Skeletal muscle tissue (tissue), 4 donors: ENCODE data around the gene UBE2G1. TPM values are rescaled to one million over a fixed set of nuclear protein-coding genes. Genes with fewer than 3 reads are reported as not detected.
A peak's percentile ranks its signal among the peaks of the same experiment; 100 is the strongest.

Experiments used
- H3K27ac ChIP-seq: one replicate; pipeline ENCODE4 v1.7.0; 2013; ENCODE audit warnings: mild to moderate bottlenecking, low read depth, low read length, inconsistent platforms
- H3K27me3 ChIP-seq, 3 donors: one replicate each; pipeline ENCODE4 v1.7.0; 2013; ENCODE audit warnings: low read length in 3 of 3; ENCODE audit not compliant: control insufficient read depth in 3 of 3, insufficient read depth in 3 of 3
- H3K36me3 ChIP-seq, 3 donors: one replicate each; pipeline ENCODE4 v1.7.0; 2013; ENCODE audit warnings: low read length in 3 of 3; ENCODE audit not compliant: control insufficient read depth in 3 of 3, insufficient read depth in 3 of 3
- H3K4me1 ChIP-seq, 3 donors: one replicate each; pipeline ENCODE4 v1.7.0; 2013; ENCODE audit warnings: low read length in 3 of 3, mild to moderate bottlenecking in 3 of 3; ENCODE audit not compliant: control insufficient read depth in 3 of 3, insufficient read depth in 3 of 3
- H3K4me3 ChIP-seq, 3 donors: one replicate each; pipeline ENCODE4 v1.7.0; 2013; ENCODE audit warnings: low read length in 3 of 3
- H3K9ac ChIP-seq, 3 donors: one replicate each; pipeline ENCODE4 v1.7.0; 2013; ENCODE audit warnings: low read length in 3 of 3, mild to moderate bottlenecking in 3 of 3, moderate library complexity in 2 of 3, low read depth in 1 of 3
- H3K9me3 ChIP-seq, 3 donors: one replicate each; pipeline ENCODE4 v1.7.0; 2013; ENCODE audit warnings: low read length in 3 of 3; ENCODE audit not compliant: control insufficient read depth in 3 of 3
- total RNA-seq: library from RNA; depleted of rRNA; stranded (reverse); fragments of >200 nt; gene quantifications from one replicate; pipeline ENCODE4 v1.2.3, GENCODE V29; 2014
- donor health status: Osteomylitis.

Gene UBE2G1
- total RNA-seq, 1 donor from 2014 or later = 49.1 TPM

DNA sequence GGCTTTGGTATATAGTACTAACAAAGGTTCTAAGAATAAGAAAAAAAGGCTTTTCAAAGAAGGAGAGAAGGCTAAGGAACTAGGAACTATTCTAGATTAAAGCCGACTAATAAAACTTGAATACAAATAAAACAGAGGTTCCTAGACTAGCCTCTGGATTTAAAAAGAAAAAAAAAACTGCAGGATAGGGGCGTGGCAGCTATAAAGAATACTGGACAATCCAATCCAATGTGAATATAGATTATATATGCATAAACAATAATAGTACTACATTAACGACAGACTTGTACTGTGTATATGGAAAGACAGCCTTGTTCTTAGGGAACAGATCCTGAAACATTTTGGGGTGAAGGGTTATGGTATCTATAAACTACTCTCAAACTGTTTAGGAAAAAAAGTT, 78.8 kb downstream of the UBE2G1 start:
- no peak overlapping the region for H3K4me3 ChIP-seq
- no peak overlapping the region for H3K27ac ChIP-seq
- peaks cover 2 to 21% (median 17%) of the 10 kb centered on the region in 3 donors for H3K36me3 ChIP-seq
- no peaks in the 10 kb centered on the region for H3K4me1 ChIP-seq
- no peaks in the 10 kb centered on the region for H3K27me3 ChIP-seq
- H3K9ac ChIP-seq = no peak overlapping the region
- no peaks in the 10 kb centered on the region for H3K9me3 ChIP-seq

DNA sequence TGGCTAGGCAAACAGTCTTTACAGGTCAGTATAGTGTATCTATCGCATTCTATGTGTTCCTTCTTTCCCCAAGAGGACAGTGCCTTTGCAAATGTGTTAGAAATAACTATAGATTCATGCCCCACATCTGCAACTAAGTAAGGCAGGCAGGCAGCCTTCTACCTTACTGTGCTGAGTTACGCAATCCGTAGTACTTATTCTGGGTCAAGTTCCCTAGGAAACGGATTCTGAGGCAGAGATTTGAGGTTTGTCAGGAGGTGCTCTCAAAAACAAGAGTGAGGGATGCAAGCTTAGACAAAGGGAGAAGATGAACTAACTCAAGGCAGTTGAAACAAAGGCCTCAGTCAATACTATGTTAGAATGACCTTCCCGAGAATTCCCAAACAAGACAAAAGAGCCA, 90.0 kb downstream of the UBE2G1 start:
- no peak overlapping the region for H3K27ac ChIP-seq
- H3K36me3 ChIP-seq = peaks cover 10 to 26% (median 23%) of the 10 kb centered on the region in 3 donors
- H3K9me3 ChIP-seq = no peaks in the 10 kb centered on the region
- H3K4me1 ChIP-seq = peaks cover 4 to 27% (median 5%) of the 10 kb centered on the region in 3 donors
- H3K27me3 ChIP-seq = no peaks in the 10 kb centered on the region
- no peak overlapping the region for H3K4me3 ChIP-seq
- no peak overlapping the region for H3K9ac ChIP-seq

DNA sequence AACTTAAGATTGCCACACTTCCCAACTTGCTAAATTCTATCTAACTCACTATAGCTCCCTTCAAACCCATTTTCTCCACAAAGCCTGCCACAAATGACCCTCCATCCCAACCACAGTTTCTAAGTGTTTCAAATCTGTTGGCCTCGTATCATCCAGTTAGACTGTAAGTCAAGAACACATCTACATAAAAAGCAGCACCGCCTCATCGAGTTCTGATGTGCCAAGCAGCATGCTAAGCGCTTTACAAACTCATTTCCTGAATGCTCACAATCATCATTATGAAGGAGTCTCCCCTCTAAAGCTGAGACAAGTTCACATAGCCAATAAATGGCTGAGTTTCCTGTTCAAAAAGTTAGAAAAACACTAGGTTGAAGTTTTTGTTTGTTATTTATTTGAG, 93.5 kb downstream of the UBE2G1 start:
- no peak overlapping the region for H3K4me3 ChIP-seq
- peak overlapping the region; percentile 64 for H3K27ac ChIP-seq
- H3K4me1 ChIP-seq = peaks cover 4 to 27% (median 5%) of the 10 kb centered on the region in 3 donors

DNA sequence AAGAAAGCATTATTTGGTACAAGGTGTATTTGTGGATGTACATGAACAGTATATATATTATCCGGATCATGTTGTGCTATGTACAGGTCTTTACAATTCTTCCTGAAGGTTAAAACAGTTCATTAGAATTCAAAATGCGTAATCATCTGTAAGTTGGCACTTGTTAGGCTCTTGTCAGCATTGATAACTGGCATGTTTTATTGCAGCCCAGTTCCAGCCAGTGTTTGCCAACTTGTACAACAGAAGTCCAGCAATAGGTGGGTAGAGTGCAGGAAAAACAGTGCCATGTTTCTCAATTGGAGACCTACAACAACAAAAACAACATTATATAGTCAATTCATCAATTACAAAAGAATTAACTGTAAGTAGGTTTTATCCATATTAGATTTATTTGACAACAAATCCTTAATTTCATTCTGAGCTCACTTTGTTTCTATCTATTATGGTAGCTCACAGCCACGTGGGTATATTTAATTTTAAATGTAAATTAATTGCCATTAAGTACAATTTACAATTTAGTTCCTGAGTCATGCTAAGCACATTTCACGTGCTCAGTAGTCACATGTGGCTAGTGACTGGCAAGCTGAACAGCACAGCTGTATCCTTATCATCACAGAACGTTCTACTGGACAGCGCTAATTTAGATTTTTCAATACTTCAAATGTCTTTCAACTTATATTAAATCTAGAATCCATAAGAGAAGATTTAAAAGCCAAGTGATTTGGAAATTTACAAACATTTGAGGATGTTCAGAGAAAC, 94.1 kb downstream of the UBE2G1 start:
- Histone ChIP-seq H3K27ac (peak overlapping the region; percentile 64), H3K27me3 (no peaks in the 10 kb centered on the region), H3K9me3 (no peaks in the 10 kb centered on the region), H3K4me1 (peaks cover 4 to 27% (median 5%) of the 10 kb centered on the region in 3 donors), H3K9ac (no peak overlapping the region), H3K4me3 (no peak overlapping the region), H3K36me3 (peaks cover 10 to 32% (median 30%) of the 10 kb centered on the region in 3 donors)

More for the DNA sequence above, 93.5 kb downstream of the UBE2G1 start:
- Histone ChIP-seq H3K9ac (no peak overlapping the region), H3K9me3 (no peaks in the 10 kb centered on the region), H3K36me3 (peaks cover 8 to 29% (median 26%) of the 10 kb centered on the region in 3 donors), H3K27me3 (no peaks in the 10 kb centered on the region)

DNA sequence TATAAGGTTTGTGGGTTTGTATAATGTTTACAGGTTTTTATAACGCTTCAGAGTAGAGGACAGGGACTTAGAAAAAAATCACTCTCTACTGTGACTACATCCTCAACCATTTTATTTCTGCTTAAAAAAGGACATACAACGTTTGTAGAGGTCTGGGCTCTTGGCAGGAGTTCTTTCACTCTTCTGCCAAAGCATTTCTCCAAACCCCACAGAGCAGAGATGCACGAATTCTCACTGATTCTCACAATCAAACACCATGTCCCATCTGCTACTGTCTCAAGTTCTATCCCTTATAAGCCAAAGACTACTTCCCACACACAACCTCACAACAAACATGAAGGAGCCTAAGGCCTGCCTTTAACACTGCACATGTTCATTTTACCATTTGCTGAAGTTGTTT, 95.7 kb downstream of the UBE2G1 start:
- Histone ChIP-seq H3K4me1 (peaks cover 0 to 14% (median 4%) of the 10 kb centered on the region in 3 donors), H3K36me3 (peaks cover 7 to 25% (median 22%) of the 10 kb centered on the region in 3 donors), H3K4me3 (no peak overlapping the region), H3K27ac (peak overlapping the region; percentile 15), H3K9me3 (no peaks in the 10 kb centered on the region), H3K9ac (no peak overlapping the region), H3K27me3 (no peaks in the 10 kb centered on the region)

DNA sequence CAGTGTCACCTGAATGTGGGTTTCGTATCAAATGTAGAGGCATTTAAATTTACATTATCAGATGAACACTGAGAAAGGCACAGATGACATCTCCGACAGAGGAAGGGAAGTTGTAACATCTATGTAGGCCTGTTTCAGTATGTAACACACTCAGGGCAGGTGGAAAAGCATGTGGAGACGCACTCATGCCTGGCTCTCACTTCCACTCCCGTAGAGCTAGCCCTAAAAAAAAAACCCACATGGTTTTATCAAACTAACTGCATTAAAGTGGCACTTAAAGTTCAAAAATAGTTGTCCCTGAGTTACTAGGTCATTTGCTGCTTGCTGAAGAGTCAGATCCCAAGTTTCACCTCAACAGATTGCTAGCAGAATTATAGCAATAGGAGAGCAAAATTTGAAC, 96.6 kb downstream of the UBE2G1 start:
- H3K27me3 ChIP-seq = no peaks in the 10 kb centered on the region
- H3K9me3 ChIP-seq = no peaks in the 10 kb centered on the region
- peaks cover 0 to 14% (median 4%) of the 10 kb centered on the region in 3 donors for H3K4me1 ChIP-seq
- H3K4me3 ChIP-seq = no peak overlapping the region
- peaks cover 7 to 25% (median 22%) of the 10 kb centered on the region in 3 donors for H3K36me3 ChIP-seq
- no peak overlapping the region for H3K9ac ChIP-seq
- H3K27ac ChIP-seq = no peak overlapping the region

DNA sequence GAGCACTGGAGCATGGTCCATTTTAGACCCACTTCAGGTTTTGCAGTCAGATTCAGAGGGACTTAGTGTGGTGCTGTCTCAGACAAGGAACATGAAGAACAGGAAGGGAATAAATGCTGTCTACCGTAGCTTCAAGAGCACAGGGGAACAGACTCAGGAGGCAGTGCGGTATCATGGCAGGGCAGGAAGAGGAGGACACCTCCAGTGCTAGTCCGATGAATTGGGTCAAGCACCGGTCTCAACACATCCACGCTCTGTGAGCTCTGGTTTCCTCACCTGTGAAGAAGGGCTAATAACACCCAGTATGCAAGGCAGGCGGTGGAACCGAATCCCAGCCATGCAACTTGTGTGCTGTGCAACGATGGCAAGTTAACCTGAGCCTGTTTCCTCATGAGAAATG, 99.1 kb downstream of the UBE2G1 start:
- no peaks in the 10 kb centered on the region for H3K27me3 ChIP-seq
- no peak overlapping the region for H3K9ac ChIP-seq
- no peak overlapping the region for H3K27ac ChIP-seq
- H3K9me3 ChIP-seq = no peaks in the 10 kb centered on the region
- peaks cover 14 to 23% (median 16%) of the 10 kb centered on the region in 3 donors for H3K4me1 ChIP-seq
- H3K4me3 ChIP-seq = no peak overlapping the region
- H3K36me3 ChIP-seq = peaks cover 7 to 22% (median 16%) of the 10 kb centered on the region in 3 donors

DNA sequence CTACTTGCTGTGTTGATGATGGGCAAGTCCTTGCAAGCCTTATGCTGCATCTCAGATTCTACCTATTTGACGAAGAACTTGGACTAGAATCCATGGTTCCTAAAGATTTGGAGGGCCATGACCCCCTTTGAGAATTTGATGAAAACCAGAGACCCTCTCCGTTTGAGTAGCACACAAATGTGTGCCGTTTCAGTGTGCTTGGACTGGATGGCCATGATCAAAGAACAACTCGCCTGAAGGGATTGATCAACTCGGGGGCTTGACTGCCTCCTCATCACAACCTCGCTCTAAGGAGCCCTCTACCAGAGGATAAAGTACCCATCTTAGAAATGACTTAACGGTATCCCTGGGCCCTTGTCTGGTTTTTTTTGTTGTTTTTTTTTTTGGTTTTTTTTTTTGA, 99.9 kb downstream of the UBE2G1 start:
- Histone ChIP-seq H3K4me3 (no peak overlapping the region), H3K4me1 (peaks cover 19 to 23% (median 19%) of the 10 kb centered on the region in 3 donors), H3K27ac (no peak overlapping the region), H3K36me3 (peaks cover 7 to 18% (median 11%) of the 10 kb centered on the region in 3 donors), H3K9ac (no peak overlapping the region), H3K9me3 (no peaks in the 10 kb centered on the region), H3K27me3 (no peaks in the 10 kb centered on the region)

DNA sequence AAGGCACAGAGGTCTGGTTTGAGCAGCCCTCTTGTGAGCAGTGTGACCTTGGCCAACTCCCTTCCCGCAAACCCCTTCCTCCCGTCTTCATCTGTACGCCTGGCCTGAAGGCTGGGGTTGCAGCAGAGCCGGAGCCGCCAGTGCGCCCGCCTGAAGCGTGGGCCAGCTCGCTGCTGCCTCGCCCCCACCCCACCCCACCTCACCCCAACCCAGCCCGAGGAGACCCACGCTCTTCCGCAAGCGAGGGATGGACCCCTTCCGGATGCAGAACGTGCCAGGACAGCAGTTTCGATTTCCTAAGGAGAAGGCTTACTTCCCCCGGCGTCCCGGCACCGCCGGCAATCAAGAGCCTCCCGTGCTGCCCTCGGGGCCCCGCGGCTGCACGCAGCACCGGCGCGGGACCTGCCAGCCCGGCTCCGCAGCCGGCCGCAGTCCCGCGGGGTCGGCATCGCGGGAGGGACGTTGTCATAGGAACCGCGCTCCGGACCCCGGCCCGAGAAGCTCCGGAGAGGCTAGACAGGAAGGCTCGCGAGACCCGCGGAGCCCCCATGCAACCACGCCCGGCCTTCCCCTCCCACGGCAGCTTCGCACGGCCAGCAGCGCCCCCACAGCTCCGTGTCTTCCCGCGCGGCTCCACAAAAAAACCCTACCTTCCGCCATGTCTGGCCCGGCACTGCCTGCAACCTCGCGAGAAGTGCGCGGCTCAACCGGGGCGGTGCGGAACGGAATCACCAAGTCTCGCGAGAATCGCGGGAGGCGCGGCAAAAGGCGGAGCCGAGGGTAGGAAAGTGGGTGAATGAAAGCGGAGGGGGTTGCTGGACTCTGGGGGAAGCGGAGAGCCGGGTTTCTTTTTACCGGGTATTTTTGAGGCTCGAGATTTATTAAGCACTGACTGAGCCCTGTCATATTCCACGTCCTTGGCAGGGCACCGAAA, 102.9 kb downstream of the UBE2G1 start, which contains the start of gene ANKFY1:
ANKFY1 (minus strand) TSS at position 698 of the 934 bp plus-strand sequence; CDS start at position 660, 38 bp downstream.
- Histone ChIP-seq H3K4me3 (peak within 1 kb of the TSS; percentile 86 to 95 (median 94)), H3K4me1 (peaks cover 19 to 23% (median 19%) of the 10 kb centered on the region in 3 donors), H3K9me3 (peaks cover 2 to 6% (median 3%) of the 10 kb centered on the region in 3 donors), H3K27me3 (no peaks in the 10 kb centered on the region), H3K27ac (peak within 1 kb of the TSS; percentile 63), H3K36me3 (peaks cover 3 to 12% (median 11%) of the 10 kb centered on the region in 3 donors), H3K9ac (peak within 1 kb of the TSS; percentile 87 to 94 (median 89))
